K562 (cell line): ENCODE measurements around the gene SON. TPM values are rescaled to one million over a fixed set of nuclear protein-coding genes. Genes with fewer than 3 reads are reported as not detected.
A peak's percentile ranks its signal among the peaks of the same experiment; 100 is the strongest.

Experiments
- CCNT2 ChIP-seq: IDR thresholded peaks from 2 replicates; pipeline ENCODE4 v1.6.1; 2011; ENCODE audit warnings: borderline replicate concordance, low read depth, mild to moderate bottlenecking, moderate library complexity, mixed read lengths, low read length; ENCODE audit not compliant: insufficient read length; ENCODE audit errors: extremely low read depth
- CHD7 ChIP-seq: fragments of 200-600 bp; sonication (generic); IDR thresholded peaks from one replicate; pipeline ENCODE4 v1.6.1; 2012; ENCODE audit warnings: mild to moderate bottlenecking, low read depth, low read length, inconsistent platforms
- FOSL1 ChIP-seq: fragments of 200-800 bp; sonication (Bioruptor generic); conservative IDR thresholded peaks from 2 replicates; pipeline ENCODE4 v1.6.1; 2016; ENCODE audit warnings: missing genetic modification characterization, missing compliant biosample characterization
- GABPB1 ChIP-seq: sonication (generic); formaldehyde crosslinking; IDR thresholded peaks from 2 replicates; pipeline ENCODE4 v1.8.0; 2022; ENCODE audit warnings: mild to moderate bottlenecking, missing genetic modification reagents
- KAT2B ChIP-seq: IDR thresholded peaks from one replicate; pipeline ENCODE4 v1.6.1; 2012; ENCODE audit warnings: low read depth, mild to moderate bottlenecking, control low read depth, inconsistent platforms, low read length, moderate library complexity
- NR1H2 ChIP-seq: sonication (generic); formaldehyde crosslinking; IDR thresholded peaks from 2 replicates; pipeline ENCODE4 v1.4.0; 2020; ENCODE audit warnings: mild to moderate bottlenecking, missing genetic modification reagents
- PBX2 ChIP-seq, 2 experiments: IDR thresholded peaks in 1 of 2; conservative IDR thresholded peaks in 1 of 2; 2 replicates each; pipeline ENCODE4 v1.6.1; 2016; ENCODE audit warnings: low read depth in 2 of 2, mild to moderate bottlenecking in 1 of 2, missing compliant biosample characterization in 1 of 2, missing genetic modification characterization in 1 of 2, moderate library complexity in 1 of 2
- POLR2G ChIP-seq: fragments of 200-400 bp; formaldehyde crosslinking; IDR thresholded peaks from 2 replicates; pipeline ENCODE4 v1.6.1; 2017; ENCODE audit warnings: low read depth, mild to moderate bottlenecking, antibody characterized with exemption, low read length, moderate library complexity
- PYGO2 ChIP-seq: fragments of 450-650 bp; IDR thresholded peaks from 2 replicates; pipeline ENCODE4 v1.6.1; 2016; ENCODE audit warnings: mild to moderate bottlenecking, missing genetic modification characterization, moderate library complexity, missing compliant biosample characterization
- TRIM28 ChIP-seq: fragments of 450-650 bp; IDR thresholded peaks from 2 replicates; pipeline ENCODE4 v1.6.1; 2017
- ZNF121 ChIP-seq: sonication (generic); formaldehyde crosslinking; conservative IDR thresholded peaks from 2 replicates; pipeline ENCODE4 v1.8.0; 2022; ENCODE audit warnings: missing genetic modification reagents
- polyA plus RNA-seq, 8 experiments: library from polyadenylated mRNA; depleted of rRNA in 4 of 8; stranded (reverse) in 5 of 8; unstranded in 3 of 8; fragments of >200 nt; fragmentation: Nextera tagmentation in 2 of 8; fragmentation: Illumina TruSeq in 1 of 8; extraction: Ambion mirVana in 2 of 8; extraction: Trizol in 1 of 8; gene quantifications; 2 replicates each; pipeline versions ENCODE4 v1.2.1 to v1.2.3, GENCODE V29; 2011 to 2014; ENCODE audit warnings: inconsistent platforms in 1 of 8, missing spikeins in 1 of 8
- total RNA-seq, 7 experiments: library from RNA; depleted of rRNA in 6 of 7; stranded (reverse); fragments of >200 nt in 6 of 7; fragmentation: Illumina TruSeq in 2 of 7; extraction: Trizol in 2 of 7; gene quantifications; 2 replicates each; pipeline versions ENCODE4 v1.2.1 to v1.2.3, GENCODE V29; 2011 to 2021; ENCODE audit warnings: low replicate concordance in 1 of 7

Gene SON
- total and polyA plus RNA-seq, 9 of the 15 experiments (the other 6 are each of a cell fraction or from before 2014, with no cell fraction given): 105 to 742 (median 187) TPM

GRCh38 chr21:33541756-33542639, 840 bp upstream of the SON start, which contains the start of gene GART (continued):
- TF ChIP-seq FOSL1 (tag) (0 out of 2 replicates have a peak, but pooled peaks have one; percentile 41), CCNT2 (peak; percentile 80), PBX2 (CRISPR knock-in tag; IDR thresholded peaks at IDR 0.05; ENCODE audit: low read depth) (no peak), PBX2 (tag; conservative IDR thresholded peaks at IDR 0.05; ENCODE audit: low read depth) (no peak), ZNF121 (CRISPR knock-in tag) (no peak), NR1H2 (peak; percentile 29; the same call in 1 of the 2 replicates), GABPB1 (CRISPR knock-in tag) (peak; percentile 92), CHD7 (no peak), TRIM28 (no peak), PYGO2 (tag) (no peak), KAT2B (no peak), POLR2G (peak; percentile 92)
